Hematopoietic multipotent progenitor cell (in vitro differentiated cells): ENCODE results near the gene MMAB. TPM values are rescaled to one million over a fixed set of nuclear protein-coding genes. Genes with fewer than 3 reads are reported as not detected.

Experiments
- DNase-seq, 3 donors: peaks; one replicate each; pipeline ENCODE4 v3.0.0-alpha.2; 2011 to 2015; ENCODE audit warnings: low read depth in 2 of 3, low spot score in 2 of 3
- total RNA-seq: library from RNA; depleted of rRNA; stranded (reverse); fragments of >200 nt; gene quantifications from one replicate; pipeline ENCODE4 v1.2.3, GENCODE V29; 2012

The MMAB gene
- total RNA-seq, 1 donor, result 22.9 TPM

DNA sequence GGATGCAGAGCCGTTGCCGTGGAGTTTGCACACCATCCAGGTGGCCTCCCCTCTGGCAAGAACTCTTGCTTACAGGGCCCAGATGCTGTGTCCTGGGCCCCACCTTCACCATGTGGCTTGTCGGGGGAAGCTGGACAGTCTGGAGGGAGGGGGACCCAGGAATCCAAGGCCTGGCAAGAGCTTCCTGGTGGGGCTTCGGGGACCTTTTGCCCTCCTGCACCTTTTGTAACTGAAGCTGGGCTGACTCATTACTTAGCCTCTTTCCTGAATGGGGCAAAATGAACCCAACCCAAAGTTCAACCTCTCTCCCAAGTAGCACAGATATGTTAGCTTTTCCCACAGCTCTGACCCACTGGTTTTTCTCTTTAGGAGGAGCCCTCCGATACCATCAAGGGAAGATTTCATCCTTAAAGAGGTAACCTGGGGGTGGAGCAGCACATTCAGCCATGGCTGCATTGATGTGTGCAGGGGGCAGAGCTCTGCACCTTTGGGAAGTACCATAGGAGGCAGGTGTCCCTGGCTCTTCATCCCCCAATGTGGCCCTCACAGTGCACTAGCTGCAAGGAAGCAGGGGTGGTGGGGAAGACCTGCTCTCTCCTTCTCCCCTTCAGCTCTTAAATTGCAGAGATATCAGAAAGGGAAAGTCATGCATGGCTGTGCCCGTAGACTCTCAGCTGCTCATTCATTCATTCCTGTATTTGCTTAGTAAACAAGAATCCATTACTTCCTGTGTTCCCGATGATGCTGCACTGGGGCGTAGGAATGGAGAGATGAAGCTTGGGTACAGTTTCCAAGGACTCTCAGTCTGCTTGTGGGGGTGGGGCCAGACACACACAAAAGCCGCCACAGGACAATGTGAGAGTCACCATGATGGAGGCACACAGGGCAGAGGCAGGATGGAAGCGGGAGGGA is 13.3 kb upstream of the MMAB start:
- no peak for DNase-seq

DNA sequence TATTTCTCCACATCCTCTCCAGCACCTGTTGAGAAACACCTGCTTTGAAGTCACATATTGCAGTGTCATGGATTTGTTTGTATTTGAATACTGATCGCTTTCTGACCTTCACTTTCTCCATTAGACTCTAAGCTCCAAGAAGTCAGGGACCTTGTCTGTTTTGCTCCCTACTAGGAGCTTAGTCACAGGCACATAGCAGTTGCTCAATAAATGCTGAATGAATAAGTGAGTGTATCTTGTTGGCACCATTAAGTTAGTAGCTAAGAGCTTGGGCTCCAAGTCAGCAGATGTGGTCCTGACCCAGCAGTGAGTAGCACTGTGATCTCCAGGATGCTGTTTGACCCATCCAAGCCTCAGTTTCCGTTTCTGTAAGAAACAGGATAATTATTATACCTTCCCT is 10.4 kb upstream of the MMAB start:
- no peak for DNase-seq

- DNase-seq, result no peak
These were observed 9.3 kb upstream of the MMAB start for GRCh38 chr12:109582636-109583035.

GRCh38 chr12:109581856-109582255 is 8.6 kb upstream of the MMAB start:
- no peak for DNase-seq

DNA sequence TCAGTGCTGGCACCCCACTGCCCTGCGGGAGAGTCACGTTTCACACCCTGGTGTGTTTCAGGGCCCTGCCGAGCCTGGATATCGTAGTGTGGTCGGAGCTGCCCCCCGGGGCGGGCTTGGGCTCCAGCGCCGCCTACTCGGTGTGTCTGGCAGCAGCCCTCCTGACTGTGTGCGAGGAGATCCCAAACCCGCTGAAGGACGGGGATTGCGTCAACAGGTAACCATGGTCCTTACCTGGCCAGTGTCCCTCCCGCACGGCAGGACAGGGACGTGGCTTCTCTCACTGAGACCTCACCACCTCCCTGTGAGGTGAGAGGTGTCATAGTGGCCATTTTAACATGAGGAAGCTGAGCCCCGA is 8.0 kb upstream of the MMAB start:
- no peak for DNase-seq

DNA sequence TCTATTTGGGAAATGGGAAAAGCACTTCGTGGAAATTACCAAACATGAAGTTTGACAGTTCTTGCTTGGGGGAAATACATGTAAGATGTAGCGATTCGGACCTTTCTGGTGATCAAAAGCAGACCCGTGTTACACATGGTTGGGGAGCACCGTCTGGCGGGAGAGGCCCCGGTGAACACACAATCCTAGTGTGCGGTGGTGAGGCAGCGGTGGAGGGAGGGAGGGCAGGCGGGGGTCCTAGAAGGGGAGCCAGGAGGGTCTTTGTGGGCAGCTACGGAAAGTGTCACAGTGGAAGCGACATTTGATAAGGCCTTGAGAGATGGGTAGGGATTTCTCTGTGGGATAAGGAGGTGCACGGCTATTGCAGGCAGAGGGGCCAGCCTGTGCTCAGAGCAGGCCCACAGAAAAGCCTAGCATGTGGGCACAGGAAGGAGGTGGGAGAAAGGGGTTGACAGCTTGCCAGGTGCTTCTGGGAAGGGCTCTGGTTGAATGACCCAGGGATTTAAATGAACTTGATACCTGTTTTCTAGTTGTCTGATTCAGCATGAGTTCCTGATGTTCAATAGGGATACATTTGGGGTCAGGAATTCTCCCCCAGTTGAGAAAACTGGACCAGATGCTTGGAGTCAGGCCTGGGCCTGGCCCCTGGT is 7.5 kb upstream of the MMAB start:
- no peak for DNase-seq

DNA sequence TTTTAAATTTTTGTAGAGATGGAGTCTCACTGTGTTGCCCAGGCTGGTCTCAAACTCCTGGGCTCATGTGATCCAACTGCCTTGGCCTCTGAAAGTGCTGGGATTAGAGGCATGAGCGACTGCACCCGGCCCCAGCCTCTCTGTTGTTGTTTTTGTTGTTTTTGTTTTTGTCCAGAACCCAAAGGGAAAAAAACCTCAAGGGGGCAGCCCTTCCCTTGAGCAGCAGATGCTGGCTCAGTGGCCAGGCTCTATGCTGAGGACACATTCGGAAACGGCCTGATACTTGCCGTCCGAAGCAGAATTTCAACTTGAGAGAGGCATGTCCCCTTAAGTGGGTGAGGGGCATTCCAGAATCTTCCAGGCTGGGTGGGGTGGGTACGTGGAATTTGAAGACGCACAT is 7.0 kb upstream of the MMAB start:
- DNase-seq, result no peak

DNA sequence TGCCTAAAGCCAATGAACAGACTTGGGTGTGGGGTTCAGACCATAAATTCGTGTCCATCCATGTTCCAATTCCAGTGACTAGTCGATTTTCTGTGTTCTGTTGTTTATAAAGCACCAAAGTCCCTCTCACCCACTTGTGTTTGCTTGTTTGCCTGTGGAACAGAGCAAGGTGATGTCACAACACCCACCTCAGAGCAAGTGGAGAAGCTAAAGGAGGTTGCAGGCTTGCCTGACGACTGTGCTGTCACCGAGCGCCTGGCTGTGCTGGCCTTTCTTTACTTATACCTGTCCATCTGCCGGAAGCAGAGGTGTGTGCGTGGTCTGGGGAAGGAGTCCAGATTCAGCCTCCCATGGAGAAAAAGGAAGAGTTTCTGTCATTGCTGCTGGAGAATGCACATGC is 6.3 kb upstream of the MMAB start:
- DNase-seq, result no peak

GRCh38 chr12:109578330-109578927 is 5.1 kb upstream of the MMAB start:
- DNase-seq, result no peak

GRCh38 chr12:109577311-109577710 is 4.0 kb upstream of the MMAB start:
- no peak for DNase-seq

GRCh38 chr12:109575683-109576082 is 2.4 kb upstream of the MMAB start:
- no peak for DNase-seq

DNA sequence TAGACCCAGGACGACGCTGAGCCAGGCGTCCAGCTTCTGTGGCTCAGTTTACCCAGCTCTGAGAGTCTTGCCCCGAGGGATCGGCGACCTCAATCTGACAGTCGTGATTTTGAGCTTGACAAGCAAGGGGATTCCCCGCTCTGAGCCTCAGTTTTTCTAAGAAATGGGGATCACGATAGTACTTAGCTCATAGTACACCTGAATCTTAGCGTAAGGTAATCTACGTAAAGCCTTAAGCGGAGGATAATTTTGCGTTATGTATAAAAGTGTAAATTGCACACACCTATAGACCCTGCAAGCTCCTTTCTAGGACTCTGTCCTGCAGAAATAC is 575 bp upstream of the MMAB start:
- DNase-seq, result no peak

- DNase-seq, result no peak
These were observed 828 bp downstream of the MMAB start for GRCh38 chr12:109572506-109572845.

- no peak for DNase-seq
These were observed 1.4 kb downstream of the MMAB start for GRCh38 chr12:109571773-109572505.

GRCh38 chr12:109568486-109568885 is 4.8 kb downstream of the MMAB start:
- no peak for DNase-seq

GRCh38 chr12:109567967-109568366 is 5.3 kb downstream of the MMAB start:
- DNase-seq, result no peak

GRCh38 chr12:109567296-109567695 is 6.0 kb downstream of the MMAB start:
- DNase-seq, result no peak

- DNase-seq, result no peak
These were observed 6.9 kb downstream of the MMAB start for GRCh38 chr12:109566424-109566823.

DNA sequence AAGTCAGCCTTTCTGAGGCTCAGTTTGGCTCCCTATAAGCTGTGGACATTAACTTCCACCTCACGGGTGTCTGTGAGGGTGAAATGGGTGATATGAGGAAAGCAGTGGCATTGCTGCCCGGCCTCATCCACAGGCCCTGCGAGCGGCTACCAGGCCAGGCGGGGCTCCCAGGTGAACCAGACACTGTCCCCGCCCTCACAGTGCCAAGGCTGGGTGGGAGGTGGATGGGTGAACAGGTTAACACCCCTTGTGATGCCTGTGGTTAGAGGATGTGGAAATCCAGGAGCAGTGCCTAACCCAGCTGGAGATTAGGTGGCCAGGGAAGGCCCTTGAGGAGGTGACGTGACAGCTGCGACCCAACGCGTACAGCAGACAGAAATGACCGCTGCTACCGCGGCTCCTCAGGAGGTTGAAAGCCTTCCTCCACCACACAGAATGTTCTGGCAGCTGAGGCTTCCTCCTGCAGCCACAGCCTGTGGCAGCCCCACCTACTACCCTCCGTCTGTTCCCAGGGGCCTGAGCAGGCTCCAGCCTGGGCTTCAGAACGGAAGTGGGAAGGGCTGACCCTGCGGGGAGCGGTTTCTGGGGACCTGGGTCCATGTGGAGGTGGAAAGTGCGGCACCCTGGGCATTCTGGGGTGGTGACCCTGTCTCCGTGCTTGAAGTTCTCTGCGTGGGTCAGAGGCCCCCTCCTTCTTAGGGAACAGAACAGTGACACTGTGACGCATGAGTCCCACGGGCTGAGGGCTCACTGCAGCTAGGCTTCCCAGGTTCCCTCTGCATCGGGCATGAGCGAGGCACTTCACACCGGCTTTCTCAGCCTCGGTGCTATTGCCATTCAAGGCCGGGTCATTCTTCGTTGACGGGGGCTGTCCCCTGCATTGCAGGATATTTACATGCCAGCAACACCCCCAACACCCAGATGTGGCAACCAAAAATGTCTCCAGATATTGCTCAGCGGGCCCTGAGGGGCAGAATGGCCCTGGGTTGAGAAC is 9.7 kb downstream of the MMAB start:
- DNase-seq, result no peak

DNA sequence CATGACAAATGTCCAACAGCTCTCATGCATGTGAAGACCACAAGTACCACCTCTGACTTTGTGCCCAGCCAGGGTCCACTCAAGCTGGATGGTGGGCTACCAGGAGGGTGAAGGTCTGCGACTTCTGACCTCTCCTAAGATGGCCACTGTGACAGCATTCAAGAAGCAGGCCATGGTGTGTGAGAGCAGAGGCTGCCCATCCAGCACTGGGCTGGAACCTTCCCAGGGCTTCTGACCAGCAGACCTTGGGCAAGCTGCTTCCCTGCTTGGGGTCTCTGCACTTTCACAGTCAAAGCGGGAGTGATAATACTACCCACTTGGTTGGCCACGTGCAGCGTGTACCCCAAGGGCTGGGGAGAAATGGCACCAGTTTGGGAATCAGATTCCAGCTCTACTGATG is 10.4 kb downstream of the MMAB start:
- DNase-seq, result no peak
